GM19239 (cell line): ENCODE measurements around the gene KLHL29.

Source experiments
- DNase-seq: peaks from one replicate; pipeline ENCODE4 v3.0.0; 2011; ENCODE audit warnings: low spot score; ENCODE audit not compliant: insufficient read length
- FAIRE-seq: peaks from 2 replicates; lab custom pipeline; 2011; peaks lifted over from hg19 to GRCh38; lab: Jason Lieb, UNC

The KLHL29 gene

GRCh38 chr2:23366720-23367119 is 18.3 kb upstream of the KLHL29 start:
- DNase-seq (no peak), FAIRE-seq (no peak)

DNA sequence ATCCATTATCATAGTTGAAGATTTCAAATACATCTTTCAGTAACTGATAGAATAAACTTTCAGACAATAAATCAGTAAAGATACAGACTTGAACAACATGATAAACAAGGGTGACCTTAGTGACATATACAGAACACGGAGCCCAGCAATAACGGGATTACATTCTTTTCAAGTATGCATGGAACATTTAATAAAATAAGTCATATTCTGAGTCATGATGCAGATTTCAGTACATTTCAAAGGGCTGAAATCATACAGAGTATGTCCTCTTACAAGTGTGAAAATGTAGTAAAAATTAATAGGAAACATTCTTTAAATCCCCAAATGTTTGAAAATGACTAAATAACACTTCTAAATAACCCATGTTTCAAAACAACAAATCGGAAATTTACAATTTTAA is 17.2 kb upstream of the KLHL29 start:
- DNase-seq, result no peak
- no peak for FAIRE-seq

- no peak for DNase-seq
- no peak for FAIRE-seq
These were observed 11.3 kb upstream of the KLHL29 start for GRCh38 chr2:23373666-23374065.

DNA sequence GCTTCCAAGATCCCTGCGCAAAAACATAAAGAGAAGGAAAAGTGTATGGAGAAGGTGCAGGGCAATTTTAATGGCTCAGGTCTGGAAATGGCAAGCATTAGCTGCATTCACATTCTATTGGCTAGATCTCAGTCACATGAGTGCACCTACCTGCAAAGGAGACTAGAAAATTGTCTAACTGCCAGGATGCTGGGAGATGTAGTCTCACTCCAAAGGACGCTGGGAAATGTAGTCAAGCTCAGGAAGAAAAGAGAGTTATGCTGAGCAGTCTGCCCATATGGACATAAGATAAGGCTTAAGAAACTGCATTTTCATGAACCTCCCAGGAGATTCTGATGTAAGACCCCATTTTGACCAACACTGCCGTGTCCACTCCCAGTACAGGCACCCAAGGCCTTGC is 9.5 kb upstream of the KLHL29 start:
- peak; percentile 26 for FAIRE-seq
- no peak for DNase-seq

- no peak for FAIRE-seq
These were observed 8.9 kb upstream of the KLHL29 start for GRCh38 chr2:23376075-23376474.

GRCh38 chr2:23376972-23377371 is 8.0 kb upstream of the KLHL29 start:
- FAIRE-seq, result no peak
- DNase-seq, result no peak

More at GRCh38 chr2:23376075-23376474, 8.9 kb upstream of the KLHL29 start:
- DNase-seq, result no peak

DNA sequence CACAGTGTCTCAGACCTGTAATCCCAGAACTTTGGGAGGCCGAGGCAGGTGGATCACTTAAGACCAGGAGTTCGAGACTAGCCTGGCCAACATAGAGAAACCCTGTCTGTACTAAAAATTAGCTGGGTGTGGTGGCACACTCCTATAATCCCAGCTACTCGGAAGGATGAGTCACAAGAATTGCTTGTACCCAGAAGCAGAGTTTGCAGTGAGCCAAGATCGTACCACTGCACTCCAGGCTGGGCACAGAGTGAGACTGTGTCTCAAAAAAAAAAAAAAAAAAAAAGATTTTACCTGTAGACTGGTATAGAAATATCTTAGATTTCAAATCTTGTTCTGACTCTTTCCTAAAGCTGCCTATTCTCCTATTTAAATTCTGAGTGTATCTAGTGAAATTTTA is 7.2 kb upstream of the KLHL29 start:
- DNase-seq, result no peak
- no peak for FAIRE-seq

DNA sequence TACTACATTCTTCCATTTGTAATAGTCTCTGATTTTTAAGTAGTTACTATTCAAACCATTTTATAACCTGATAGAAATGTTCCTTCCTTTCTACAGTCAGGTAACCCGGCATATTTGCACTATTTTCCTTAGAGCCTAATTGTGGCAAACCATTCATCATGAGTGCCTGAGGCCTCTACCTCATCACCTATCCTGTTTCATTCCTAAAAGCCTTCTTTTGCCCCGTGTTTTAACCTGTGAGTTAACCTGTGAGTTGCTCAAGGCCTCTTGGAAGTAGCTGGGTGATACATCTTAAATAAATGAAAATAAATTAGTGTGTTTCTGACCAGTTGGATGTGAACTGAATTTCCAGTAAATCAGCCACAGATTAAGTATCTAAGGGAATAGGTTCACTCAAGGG is 6.5 kb upstream of the KLHL29 start:
- FAIRE-seq, result no peak
- DNase-seq, result no peak

GRCh38 chr2:23379220-23379695 is 5.7 kb upstream of the KLHL29 start:
- peak; percentile 31 for FAIRE-seq

DNA sequence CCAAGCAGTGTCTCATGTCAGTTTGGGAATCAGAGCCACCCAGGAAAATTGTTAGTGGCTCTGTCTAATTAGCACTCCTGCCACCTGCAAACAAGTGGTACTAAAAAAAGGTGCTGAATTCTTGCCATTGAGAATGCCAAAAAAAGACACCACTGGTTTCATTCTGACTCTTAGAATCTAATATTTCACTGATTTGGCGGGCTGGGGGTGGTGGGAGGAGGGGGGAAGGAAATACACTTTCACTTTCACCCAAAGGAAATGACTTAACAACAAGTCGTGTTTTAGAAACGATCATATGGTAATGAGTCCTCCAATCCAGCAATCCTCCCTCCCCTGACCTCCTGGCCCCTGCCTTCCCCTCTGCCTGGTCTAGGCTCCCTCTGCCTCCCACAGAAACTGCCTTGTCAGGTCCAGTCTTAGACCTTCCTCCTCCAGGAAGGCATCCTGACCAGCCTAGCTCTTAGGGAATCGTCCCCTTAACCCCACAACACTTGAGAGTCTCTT is 4.4 kb upstream of the KLHL29 start:
- DNase-seq (no peak), FAIRE-seq (peak; percentile 93)

More at GRCh38 chr2:23379220-23379695, 5.7 kb upstream of the KLHL29 start:
- peak; percentile 27 for DNase-seq

- DNase-seq (no peak), FAIRE-seq (no peak)
These were observed 3.9 kb upstream of the KLHL29 start for GRCh38 chr2:23381084-23381483.

DNA sequence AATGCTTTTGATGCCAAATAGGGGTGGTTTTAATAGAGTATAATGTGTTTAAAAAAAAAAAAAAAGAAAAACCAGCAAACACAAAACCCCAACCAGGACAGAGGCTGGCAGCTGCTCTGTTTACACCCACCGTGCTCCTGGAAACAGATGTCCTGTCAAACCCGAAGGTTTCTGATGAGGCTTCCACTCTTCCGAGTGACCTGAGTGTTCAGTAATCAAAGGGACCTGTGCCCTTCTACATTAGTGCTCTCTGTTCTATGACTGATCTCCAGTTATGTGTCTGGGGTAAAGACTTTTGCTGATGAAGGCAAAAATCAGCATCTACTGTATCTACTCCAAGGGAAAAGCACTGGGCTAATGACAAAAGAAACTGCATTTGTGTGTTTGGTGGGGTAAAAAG is 3.5 kb upstream of the KLHL29 start:
- no peak for FAIRE-seq
- DNase-seq, result no peak

GRCh38 chr2:23383100-23383499 is 1.9 kb upstream of the KLHL29 start:
- no peak for DNase-seq
- no peak for FAIRE-seq

GRCh38 chr2:23385351-23385747 is 370 bp downstream of the KLHL29 start:
- DNase-seq (peak; percentile 59), FAIRE-seq (no peak)

- no peak for DNase-seq
- peak; percentile 11 for FAIRE-seq
These were observed 864 bp downstream of the KLHL29 start for GRCh38 chr2:23385748-23386338.

DNA sequence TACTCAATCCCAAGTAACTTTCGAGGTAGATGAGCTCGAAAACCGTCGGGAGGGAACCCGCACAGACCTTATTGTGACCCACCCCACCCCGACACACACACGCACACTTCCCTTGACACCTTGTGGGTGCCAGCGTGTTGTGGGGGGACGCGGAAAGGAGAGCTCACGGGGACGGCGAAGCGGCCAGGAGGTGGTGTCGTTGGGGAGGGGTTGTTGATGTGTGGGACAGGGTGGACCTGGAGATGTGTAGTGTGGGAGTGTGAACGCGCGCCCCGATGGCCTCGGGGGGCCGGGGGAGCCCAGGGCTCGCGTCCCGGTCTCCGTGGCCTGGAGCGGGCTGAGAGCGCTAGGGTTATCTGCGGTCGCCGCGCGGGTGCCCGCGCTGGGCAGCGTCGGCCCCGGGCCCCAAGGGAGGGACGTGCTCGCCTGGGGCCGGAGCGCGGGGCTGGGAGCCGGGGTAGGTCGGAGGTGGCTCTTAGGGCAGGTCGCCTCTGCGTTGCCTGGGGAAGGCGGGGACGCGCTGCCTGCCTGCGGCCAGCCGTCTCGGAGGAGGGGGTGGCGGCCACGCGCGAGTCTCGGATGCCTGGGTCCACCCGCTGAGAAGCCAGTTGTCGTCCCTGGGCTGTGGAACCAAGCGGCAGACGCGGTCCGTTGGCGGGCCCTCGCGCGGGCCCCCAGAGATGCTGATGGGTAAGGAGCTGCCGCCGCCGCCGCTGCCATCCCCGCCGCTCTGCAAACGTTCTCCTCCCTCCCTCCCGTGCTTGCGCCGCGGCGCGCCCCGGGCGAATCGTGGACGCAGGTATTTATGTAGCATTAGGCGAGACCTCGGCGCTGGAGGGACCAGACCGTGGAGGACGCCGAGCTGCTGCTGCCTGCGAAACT is 1.6 kb downstream of the KLHL29 start:
- DNase-seq, result no peak
- FAIRE-seq, result no peak

DNA sequence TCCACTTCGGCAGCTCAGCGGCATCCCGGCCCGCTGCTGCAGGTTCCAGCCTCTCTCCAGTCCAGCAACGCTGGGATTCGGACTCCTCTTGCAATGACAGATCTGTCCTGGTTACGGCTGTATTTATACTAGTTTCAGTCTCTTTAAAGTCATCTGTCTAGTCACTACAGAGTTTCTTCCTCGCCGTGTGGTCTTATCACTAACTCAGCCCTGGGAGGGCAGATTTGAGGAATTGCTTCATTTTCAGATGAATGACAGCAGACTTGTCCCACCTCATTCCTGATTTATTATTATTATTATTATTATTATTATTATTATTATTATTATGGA is 2.2 kb downstream of the KLHL29 start:
- no peak for FAIRE-seq
- DNase-seq, result no peak

- DNase-seq (no peak), FAIRE-seq (no peak)
These were observed 2.9 kb downstream of the KLHL29 start for GRCh38 chr2:23387845-23388244.

DNA sequence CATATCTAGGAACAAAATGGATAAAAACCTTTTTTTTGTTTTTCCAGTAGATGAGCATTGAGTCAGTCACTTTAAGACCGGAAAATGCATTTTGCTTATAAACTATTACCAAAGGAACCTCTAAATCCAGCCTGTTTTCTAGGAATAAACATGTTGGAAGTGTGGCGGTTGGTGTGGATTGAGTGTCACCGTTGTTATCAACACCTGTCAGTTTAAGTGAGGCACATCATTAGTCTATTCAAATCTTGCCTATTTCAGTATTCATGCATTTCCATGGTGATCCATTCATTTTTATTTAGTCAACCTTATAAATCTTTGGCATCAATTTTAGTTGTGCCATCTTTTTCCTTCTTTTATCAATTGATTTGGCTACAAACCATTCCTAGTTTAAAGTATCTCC is 3.3 kb downstream of the KLHL29 start:
- DNase-seq (no peak), FAIRE-seq (no peak)

- no peak for DNase-seq
- no peak for FAIRE-seq
These were observed 4.0 kb downstream of the KLHL29 start for GRCh38 chr2:23388756-23389514.

DNA sequence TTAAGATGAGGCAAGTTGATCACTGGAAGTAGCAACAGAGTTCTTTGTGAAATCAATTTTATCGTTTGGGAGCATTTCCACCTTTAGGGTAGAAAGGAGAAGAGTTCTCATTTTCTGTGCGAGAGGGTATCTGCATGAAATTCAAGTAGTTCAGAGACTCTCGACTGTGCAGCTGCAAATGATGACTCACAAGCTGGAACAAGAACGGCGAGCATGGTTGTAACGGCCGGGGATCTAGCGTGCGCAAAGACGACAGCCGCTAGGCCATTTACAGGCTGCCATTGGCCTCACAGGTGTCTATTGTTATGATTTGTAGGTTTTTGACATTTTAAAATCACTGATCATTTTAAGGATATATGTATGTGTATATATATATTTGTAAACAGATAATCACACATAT is 5.2 kb downstream of the KLHL29 start:
- FAIRE-seq (no peak), DNase-seq (no peak)
